HG03095 (cell line): ENCODE results near the gene SIK2.
"Not testable (repeated sequence)": the region's sequence is repeated elsewhere in the genome, so short reads cannot be mapped to it uniquely, and the experiment has no call there.

Source experiments
- ATAC-seq: cut with Tn5 transposase; IDR thresholded peaks from one replicate; pipeline ENCODE4 v1.9.1; 2021; ENCODE audit warnings: moderate library complexity; ENCODE audit not compliant: unreplicated experiment

SIK2 gene

DNA sequence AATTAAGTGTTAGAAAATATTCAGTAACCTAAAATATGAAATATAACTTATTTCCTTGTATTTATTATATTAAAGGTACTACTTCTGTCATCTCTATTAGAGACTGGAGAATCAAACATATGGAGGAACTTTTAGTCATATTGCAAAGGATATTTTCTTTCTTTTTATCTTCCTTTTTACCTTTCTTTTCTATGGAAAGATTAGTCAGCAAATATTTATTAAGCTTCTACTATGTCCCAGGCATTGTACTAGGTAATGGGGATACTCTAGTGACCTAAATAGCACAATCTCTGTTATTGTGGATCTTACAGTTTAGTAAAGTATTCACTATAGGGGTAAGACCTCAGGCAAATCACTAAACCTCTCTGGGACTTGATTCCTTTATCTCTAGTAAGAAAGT lies 18.3 kb downstream of the SIK2 start:
- ATAC-seq = no peak

DNA sequence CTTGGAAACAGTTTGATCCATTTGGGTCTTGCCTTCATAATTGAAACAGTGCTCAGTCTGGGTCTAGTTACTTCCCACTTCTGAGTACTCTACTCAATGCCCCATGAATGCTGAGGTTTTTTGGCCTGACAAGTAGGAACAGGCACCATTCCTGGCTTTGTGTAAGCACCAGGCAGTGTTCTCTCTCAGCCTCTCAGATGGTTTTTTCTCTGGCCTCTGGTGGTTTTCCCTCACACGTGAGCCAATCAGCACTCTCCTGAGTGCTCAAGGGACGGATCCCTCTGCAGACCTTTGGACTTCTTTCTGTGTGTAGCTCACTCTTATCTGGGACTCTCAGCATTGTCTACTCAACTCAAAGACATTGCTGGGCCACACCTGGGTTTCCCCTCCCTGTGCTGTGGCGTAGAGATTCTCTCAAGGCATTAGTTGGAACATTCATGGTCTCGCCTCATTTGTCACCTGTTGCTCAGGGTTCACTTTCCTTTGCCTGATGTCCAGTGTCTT lies 21.3 kb downstream of the SIK2 start:
- no peak for ATAC-seq

DNA sequence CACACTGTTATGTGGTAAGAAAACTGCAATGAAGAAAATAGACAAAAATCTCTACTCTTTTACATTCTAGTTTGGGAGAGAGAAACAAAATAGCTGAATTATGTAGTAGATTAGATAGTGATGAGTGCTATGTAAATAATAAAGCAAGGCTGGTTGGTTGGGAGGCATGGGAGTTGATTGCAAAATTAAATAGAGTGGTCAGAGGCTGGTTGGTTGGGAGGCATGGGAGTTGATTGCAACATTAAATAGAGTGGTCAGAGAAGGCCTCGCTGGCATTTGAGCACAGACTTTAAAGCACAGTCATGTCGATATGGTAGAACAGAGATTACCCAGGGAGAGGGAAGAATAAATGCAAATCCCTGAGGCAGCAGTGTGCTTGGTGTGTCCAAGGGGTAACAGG lies 22.4 kb downstream of the SIK2 start:
- no peak for ATAC-seq

DNA sequence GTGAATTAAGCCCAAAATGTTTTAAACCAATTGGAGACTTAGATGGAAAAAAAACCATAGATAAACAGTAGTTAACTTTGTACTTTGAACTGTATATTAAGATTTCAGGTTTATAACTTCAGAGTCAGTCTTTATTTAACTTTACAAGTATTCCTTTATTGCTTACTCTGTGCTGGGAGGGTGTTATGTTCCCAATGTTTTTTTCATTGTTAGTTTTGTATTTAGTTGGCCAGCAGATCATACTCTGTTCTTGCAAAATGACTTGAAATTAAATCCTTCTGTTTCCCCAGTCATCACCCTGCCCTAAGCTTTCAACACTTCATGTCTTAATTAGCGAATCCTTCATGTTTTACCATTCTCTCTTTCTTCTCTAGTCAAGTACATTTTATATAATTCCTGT lies 25.3 kb downstream of the SIK2 start:
- ATAC-seq = no peak

DNA sequence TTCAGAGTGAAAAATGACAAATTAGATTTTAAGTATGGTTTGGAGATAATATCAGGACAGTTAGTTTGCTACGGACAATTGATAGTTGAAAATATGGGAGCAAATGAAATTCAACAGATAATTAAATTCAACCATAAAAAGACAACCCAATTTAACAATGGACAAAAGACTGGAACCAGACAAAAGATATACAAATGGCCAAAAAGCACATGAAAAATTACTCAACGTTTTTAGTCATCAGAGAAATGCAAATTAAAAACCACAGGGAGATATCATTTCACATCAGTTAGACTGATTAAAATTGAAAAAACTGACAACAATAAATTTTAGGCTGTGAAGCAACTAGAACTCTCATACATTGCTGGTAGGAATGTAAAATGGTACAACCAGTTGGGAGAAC lies 27.2 kb downstream of the SIK2 start:
- no peak for ATAC-seq

DNA sequence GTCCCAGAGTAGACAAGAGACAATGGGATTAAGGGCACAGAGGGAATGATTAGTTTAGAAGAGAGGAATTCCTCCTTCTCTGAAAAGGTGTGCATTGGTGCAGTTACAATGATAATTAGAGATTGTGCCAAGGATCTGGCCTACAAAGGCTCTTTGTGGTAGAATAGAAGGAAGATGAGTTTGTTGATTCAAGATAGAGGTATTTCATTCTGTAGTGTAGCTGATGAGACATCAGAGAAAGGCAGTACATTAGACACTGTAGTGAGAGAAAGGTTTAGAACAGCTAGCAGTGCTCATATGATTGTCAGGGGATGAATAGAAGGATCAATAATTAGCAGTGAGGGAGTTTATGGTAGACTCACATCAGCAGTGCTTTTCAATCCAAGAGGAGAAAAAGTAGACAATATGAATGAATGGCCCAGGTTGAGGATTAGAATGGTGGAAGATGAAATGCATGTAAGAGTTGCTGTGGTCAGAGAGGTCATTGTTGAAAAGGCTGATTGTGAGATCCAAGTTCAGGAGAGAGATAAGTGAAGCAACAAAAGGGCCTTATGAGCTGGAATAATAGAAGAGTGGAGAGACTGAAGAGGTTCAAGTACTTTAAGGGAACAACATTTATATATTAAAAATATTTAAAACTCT lies 28.9 kb downstream of the SIK2 start:
- no peak for ATAC-seq

DNA sequence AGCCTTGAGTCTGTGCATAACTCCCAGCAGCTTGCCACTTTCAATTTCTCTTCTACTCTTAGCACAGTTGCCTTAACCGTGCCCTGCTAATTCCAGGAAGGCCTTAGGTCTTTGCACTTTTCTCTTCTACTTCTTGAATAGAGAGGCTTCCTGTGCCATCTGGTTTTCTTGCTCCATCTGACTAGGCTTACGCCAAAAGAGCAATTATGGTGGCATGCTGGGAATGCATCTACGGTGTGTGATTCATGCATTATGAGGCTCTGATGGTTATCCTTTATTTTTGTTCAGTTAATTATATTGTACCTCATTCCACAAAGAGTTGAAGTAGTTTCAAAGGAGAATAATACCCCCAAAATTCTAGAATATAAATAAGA lies 29.4 kb downstream of the SIK2 start:
- no peak for ATAC-seq

DNA sequence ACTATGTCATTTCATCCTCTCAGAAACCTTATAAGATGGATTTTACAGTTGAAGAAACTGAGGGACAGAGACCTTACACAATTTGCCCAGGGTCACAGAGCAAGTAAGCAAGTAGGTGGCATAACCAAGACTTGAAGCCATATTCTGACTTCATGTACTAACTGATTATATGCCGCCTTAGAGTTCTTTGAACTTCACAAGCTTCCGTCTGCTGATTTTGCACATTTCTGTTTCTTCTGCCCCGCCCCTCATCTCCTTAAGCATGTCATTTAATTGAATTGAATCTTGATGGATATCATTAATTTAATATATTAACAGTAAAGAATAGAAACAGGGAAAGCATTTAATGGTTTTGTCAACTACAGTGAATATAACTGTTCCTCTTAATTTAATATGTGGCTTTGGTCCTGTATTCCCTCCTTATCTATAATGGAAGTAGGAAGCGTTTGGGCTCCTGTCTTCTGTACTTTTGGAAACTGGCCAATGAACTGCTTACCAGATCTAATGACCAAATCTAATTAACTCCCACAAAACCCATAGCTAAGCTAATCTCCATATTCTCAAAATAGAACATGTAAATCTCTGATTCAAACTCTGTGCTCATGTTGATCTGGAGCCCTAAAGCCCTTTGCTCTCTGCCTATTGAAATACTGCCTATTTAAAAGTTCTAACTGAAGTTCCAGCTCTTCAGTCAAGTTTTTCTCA lies 30.4 kb downstream of the SIK2 start:
- ATAC-seq = no peak

DNA sequence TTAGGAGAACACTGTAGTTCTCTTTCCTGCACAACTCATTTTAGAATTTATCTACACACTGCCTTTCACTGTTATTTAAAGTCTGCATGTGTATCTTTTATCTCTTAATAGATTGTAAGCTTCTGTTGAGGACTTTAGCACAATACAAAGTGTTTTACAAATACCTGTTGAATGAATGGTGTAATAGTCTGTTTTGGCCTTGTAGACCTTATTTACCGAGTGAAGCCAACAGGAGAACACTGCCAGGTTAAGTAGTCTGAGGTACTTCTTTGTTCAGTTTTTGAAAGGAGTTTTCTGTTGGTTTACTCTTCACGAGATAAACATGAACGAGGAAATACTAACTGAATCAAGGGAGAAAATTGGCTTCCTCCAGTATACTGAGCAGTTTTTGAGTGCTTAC lies 31.0 kb downstream of the SIK2 start:
- ATAC-seq = no peak

DNA sequence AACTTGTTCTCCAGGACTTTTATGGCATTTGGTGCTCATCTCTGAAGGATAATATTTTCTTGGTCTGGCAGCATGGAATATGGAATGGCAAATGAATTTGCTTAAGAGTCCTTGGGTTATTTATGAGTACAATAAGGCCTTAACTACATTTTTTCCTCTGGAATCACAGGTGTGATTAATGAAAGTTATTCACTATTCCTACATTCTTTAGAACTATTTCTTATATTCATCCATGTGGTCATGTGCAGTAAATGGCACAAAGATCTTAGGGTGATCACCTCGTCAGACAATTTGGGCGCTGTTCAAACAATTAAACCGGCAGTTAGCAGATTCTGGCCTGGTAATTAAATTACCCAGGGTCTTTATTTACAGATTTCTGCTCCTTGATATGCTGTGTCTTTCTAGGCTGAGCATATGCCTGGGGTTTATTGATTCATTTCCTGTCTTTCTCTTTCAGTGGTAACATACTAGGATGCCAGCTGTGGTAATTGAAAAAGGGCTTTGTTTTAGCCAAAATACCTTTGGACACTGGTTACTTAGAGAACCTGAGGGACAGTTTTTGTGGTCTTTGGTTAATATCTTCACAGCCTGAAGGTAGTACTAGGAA lies 31.6 kb downstream of the SIK2 start:
- no peak for ATAC-seq

DNA sequence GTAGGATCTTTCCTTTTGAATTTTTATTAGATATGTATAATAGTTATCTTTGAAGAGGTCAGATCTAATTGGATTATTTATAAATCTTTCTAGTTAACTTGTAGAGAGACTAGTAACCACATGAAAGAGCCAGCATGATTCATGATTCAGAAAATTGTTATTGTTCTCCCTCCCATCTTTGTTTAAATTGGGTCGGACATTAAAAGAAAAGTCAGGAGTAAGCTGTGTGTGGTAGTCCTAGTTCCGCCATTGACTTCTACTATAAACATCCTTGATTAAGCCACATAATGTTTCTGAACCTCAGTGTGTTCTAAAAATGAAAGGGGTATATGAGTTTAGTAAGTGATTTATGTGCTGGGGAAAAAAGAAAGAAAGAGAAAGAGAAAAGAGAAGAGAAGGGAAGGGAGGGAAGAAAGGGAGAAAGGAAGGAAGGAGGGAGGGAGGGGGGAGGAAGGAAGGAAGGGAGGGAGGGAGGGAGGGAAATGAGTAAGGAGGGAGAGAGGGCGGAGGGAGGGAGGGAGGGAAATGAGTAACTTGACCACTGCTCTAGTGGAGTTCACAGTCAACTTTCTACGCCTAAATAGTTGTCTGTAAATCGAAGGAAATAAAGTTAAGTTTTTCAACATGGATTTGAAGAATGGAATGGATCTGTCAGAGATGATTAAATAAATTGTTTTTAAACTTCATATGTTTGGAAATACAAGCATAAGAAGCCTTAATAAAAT lies 32.9 kb downstream of the SIK2 start:
- no peak for ATAC-seq

DNA sequence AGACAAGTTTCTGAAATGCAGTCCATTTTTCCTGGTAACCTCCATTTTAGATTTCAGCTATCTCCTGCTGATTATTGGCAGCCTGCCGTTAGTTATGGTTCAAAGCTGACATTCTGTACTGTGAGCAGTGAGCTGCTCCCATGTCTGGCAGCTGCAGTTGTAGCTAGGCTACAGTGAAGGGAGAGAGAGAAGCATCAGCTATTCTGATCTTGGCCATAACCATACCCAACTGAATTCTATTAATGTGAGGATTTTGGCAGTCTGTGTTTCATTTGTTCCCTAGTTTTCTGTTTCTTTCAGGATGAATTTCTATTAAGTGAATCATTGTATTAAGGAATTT lies 33.4 kb downstream of the SIK2 start:
- ATAC-seq = no peak

DNA sequence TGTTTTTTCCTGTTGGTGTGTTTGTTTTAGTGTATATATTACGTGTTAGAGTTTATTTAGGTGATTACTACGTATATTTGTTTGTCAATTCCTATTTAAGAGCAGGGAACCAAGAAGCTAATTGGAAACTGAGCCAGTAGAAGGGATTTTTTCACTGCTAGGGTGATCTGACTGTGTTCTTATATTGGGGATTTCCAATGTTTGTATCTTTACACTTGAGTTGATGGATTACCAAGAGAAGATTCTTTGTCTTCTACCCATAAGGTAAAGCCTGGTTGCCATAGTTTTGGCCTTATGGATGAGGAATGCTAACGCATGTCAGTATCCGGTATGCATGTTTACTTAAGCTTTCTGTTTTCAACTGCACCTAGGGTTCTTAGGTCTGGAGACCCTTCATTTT lies 35.6 kb downstream of the SIK2 start:
- ATAC-seq = no peak

DNA sequence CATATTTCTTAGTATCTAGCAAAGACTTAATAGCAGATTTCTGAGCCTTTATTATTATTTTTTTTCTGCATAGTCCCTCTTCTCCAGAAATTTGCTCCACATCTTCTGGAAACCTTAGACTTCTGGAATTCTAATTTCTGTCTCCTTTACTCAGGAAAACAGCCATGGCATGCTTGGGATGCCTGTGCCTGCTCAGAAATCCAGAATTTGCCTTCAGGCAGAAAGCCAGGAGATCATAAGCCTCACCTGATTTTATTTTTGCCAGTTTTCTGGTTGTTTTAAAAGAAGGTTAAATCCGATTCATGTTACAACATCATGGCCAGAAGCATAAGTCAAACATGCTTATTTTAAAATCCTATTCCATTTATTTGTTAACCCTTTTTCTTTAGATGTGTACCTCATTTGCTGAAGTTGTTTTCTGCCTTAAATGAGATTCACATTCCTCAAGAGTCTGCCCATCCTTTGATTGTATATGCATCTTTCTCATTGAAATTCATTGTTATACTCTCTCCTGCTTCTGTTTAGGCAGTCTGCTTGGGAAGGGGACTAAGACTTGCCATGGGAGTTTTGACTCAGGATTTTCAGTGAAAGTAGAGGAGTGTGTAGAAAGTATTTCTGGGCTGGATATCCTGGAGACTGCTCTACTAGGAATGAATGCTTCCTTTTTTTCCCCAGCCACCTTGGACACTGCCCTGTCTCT lies 37.1 kb downstream of the SIK2 start:
- ATAC-seq = no peak

DNA sequence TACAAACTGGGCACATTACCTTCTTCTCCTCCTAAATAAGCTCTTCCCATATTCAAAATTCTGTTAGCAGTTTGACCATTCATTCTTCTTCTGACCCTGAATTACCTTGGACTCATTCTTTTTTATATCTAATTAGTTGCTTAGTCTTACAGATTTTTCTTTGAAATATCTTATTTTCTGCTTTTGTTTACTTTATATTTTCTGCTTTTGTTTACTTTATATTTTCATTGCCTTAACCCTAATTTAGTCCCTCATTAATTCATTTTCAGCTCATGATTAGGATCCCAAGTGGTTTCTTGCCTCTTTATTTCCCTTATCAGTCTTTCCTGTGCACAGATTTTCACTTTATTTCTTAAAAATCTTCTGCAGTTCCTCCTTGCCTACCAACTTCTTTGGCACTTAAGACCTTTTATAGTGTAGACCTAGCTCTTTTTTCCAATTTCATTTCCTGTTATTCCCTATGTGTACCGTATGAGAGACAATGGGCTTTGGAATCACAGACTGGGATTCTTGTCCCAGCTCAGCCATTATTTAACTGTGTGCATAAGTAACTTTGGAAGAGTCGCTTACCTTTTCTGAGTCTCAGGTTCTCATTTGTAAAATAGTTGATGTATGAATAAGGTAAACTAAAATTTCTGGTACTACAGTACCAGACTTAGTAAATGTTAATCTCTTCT lies 39.2 kb downstream of the SIK2 start:
- no peak for ATAC-seq

DNA sequence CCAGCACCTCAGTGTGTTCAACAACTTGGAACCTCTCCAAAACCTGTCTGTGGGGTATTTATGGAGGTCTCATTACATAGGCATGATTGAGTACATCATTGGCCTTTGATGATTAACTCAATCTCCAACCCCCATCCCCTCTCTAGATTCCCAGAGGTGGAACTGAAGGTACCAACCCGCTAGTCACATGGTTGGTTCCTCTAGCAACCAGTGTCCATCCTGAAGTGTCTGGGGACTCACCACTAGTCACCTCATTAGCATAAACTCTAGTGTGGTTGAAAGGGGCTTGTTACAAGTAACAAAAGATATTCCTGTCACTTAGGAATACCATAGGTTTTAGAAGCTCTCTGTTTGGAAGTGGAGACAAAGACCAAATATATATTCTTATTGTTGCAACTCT lies 40.3 kb downstream of the SIK2 start:
- ATAC-seq = no peak

DNA sequence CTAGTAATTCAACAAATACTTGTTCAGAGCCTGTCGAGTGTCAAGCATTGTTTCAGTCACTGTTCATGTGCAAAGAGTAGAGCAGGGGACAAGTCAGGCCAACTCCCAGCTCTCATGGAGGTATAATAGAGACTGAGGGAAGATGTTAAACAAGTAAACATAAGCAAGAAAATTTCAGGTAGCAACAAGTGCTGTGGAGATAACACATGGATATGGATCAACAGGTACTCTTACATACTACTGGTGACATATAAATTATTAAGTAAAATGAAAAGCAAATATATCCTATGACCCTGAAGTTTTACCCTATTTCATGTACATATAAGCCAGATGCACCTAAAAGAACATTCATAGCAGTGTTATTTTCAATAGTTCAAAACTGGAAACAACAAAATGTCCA lies 42.7 kb downstream of the SIK2 start:
- no peak for ATAC-seq

DNA sequence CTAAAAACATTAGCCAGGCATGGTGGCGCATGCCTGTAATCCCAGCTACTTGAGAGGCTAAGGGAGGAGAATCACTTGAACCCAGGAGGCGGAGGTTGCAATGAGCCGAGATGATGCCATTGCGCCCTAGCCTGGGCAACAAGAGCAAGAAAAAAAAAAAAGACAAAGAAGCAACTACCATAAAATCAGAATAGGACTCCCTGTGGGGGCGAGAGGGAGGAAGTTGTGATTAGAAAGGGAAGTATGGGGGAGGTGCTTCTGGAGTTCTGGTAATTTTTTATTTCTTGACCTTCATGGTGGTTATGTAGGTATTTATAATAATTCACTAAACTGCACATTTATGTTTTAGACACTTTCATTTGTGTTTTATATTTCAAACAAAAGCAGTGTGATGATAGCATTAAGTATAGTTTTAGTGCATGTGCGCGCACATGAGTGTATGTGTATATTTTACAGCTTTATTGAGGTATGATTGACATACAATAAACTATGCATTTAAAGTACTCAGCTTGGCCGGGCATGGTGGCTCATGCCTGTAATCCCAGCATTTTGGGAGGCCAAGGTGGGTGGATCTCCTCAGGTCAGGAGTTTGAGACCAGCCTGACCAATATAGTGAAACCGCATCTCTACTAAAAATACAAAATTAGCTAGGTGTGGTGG lies 43.5 kb downstream of the SIK2 start:
- no peak for ATAC-seq

DNA sequence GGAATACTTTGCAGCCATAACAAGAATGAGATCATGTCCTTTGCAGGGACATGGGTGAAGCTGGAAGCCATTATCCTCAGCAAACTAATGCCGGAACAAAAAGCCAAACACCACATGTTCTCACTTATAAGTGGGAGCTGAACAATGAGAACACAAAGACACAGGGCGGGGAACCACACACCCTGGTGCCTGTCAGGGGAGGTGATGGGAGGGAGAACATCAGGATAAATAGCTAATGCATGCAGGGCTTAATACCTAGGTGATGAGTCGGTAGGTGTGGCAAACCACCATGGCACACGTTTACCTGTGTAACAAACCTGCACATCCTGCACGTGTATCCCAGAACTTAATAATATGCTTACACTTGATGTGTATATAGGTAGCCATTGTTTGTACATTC lies 49.1 kb downstream of the SIK2 start:
- ATAC-seq = not testable (repeated sequence)

DNA sequence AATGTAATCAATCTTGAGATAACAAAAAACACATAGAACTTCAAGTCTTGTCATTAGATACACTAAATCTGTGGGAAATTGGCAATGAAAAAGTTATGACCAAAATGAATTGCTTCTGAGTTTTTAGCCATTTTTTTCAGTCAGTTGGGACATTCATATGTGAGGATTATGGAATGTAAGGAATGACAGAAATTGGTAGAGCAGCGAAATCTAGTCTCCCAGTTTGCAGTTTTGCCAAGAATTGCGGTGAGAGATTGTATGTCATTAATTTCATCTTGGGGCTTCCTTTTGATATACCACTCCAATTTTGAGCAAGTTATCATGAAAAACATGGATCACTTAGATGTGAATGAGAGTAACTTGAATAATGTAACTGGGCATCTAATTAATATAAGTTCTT lies 49.9 kb downstream of the SIK2 start:
- no peak for ATAC-seq
